ENCODE results near the gene IL36G. TPM values are rescaled to one million over a fixed set of nuclear protein-coding genes. Genes with fewer than 3 reads are reported as not detected.

The IL36G gene
- total and polyA plus RNA-seq, 3 experiments from 2014 or later, result not detected

GRCh38 chr2:113012436-113013335 lies 34.9 kb downstream of the IL36G start:
- Histone ChIP-seq H3K27ac (ENCODE audit: low read depth, low read length) (no peak overlapping the region), H3K36me3 (ENCODE audit: insufficient read depth, low read length) (no peaks in the 10 kb centered on the region), H3K4me3 (ENCODE audit: low read length) (no peak overlapping the region), H3K4me1 (ENCODE audit: insufficient read depth, low read length) (peaks cover 6% of the 10 kb centered on the region), H3K9me3 (ENCODE audit: low read length) (no peaks in the 10 kb centered on the region), H3K27me3 (ENCODE audit: insufficient read depth, low read length, poor library complexity, severe bottlenecking) (no peaks in the 10 kb centered on the region)
- ChIA-PET POLR2A (no interaction called here), CTCF (no interaction called here)
- H3K27me3 Mint-ChIP-seq, result peaks cover 10 to 51% of the 10 kb centered on the region in 2 donors
- DNase-seq, result no peak
- H3K36me3 Mint-ChIP-seq, result no peaks in the 10 kb centered on the region
- H3K27ac Mint-ChIP-seq, result no peak overlapping the region
- H3K4me1 Mint-ChIP-seq, result no peaks in the 10 kb centered on the region
- peaks cover 0 to 5% (median 0%) of the 10 kb centered on the region in 5 donors for H3K9me3 Mint-ChIP-seq
- no peak overlapping the region for H3K4me3 Mint-ChIP-seq

DNA sequence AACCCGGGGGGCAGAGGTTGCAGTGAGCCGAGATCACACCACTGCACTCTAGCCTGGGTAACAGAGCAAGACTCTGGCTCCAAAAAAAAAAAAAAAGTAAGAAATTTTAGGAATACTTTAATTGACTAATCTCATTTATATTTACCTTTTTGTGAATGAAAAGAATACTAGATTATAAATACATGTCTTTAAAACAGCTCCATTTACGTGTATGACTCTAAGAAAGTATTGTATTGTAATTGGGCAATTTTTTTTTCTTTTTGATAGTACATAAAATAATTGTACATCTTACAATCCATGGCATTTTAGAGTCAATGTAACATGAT lies 35.5 kb downstream of the IL36G start:
- ChIA-PET CTCF (no interaction called here), POLR2A (no interaction called here)
- peaks cover 6% of the 10 kb centered on the region for H3K4me1 ChIP-seq (ENCODE audit: insufficient read depth, low read length)
- no peak for DNase-seq
- H3K27me3 Mint-ChIP-seq, result peaks cover 13 to 57% of the 10 kb centered on the region in 2 donors
- no peak overlapping the region for H3K27ac Mint-ChIP-seq
- H3K4me3 ChIP-seq (ENCODE audit: low read length), result no peak overlapping the region
- no peaks in the 10 kb centered on the region for H3K9me3 ChIP-seq (ENCODE audit: low read length)
- H3K9me3 Mint-ChIP-seq, result peaks cover 0 to 7% (median 0%) of the 10 kb centered on the region in 5 donors
- no peaks in the 10 kb centered on the region for H3K36me3 Mint-ChIP-seq
- H3K4me3 Mint-ChIP-seq, result no peak overlapping the region
- H3K27ac ChIP-seq (ENCODE audit: low read depth, low read length), result no peak overlapping the region
- H3K36me3 ChIP-seq (ENCODE audit: insufficient read depth, low read length), result no peaks in the 10 kb centered on the region
- H3K4me1 Mint-ChIP-seq, result no peaks in the 10 kb centered on the region
- H3K27me3 ChIP-seq (ENCODE audit: insufficient read depth, low read length, poor library complexity, severe bottlenecking), result no peaks in the 10 kb centered on the region

DNA sequence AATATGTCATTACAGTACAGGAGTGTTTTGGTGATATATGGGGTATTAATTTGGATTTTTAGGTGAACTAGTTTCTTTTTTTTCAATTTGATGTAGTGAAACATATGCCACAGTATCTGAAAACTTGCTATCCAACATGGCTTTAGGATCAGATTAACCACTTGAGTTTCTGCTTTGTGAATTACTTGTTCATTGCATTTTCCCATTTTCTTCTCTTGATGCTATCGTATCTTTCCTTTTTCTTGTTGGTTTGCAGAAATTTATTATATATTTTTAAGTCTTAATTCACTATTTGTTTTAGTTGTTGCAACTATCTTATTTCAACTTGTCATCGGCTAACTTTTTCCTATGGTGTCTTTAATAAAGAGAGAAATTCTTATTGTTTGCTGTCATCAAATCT lies 36.3 kb downstream of the IL36G start:
- H3K4me1 ChIP-seq (ENCODE audit: insufficient read depth, low read length), result peaks cover 6% of the 10 kb centered on the region
- H3K4me3 ChIP-seq (ENCODE audit: low read length), result no peak overlapping the region
- no peak for DNase-seq
- H3K9me3 Mint-ChIP-seq, result peaks cover 0 to 9% (median 4%) of the 10 kb centered on the region in 5 donors
- H3K27ac Mint-ChIP-seq, result no peak overlapping the region
- no peaks in the 10 kb centered on the region for H3K9me3 ChIP-seq (ENCODE audit: low read length)
- H3K27me3 Mint-ChIP-seq, result peaks cover 17 to 62% of the 10 kb centered on the region in 2 donors
- H3K4me3 Mint-ChIP-seq, result no peak overlapping the region
- H3K27ac ChIP-seq (ENCODE audit: low read depth, low read length), result no peak overlapping the region
- no peaks in the 10 kb centered on the region for H3K36me3 ChIP-seq (ENCODE audit: insufficient read depth, low read length)
- ChIA-PET POLR2A (no interaction called here), CTCF (no interaction called here)
- H3K27me3 ChIP-seq (ENCODE audit: insufficient read depth, low read length, poor library complexity, severe bottlenecking), result no peaks in the 10 kb centered on the region
- peaks cover 0 to 4% (median 0%) of the 10 kb centered on the region in 3 donors for H3K36me3 Mint-ChIP-seq
- no peaks in the 10 kb centered on the region for H3K4me1 Mint-ChIP-seq

DNA sequence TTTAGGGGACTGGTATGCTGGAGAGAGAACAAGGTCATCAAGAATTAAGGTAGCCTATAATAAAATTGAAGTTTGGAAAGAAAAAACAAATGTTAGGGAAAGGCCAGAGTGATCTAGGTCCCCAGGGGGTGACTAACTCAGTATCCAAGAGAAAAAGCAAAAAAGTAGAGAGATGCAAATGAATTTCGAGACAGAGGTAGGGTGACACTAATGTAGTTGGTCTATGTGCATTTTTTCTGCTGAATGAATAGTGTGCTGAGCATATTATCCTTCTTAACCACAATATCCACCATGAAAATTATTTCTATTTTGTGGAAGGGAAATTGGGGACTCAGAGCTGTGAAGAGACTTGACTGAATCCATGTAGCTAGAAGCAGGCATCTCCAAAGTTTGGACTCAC lies 37.2 kb downstream of the IL36G start:
- Mint-ChIP-seq H3K4me3 (no peak overlapping the region), H3K36me3 (peaks cover 0 to 8% (median 0%) of the 10 kb centered on the region in 3 donors), H3K27ac (no peak overlapping the region), H3K4me1 (no peaks in the 10 kb centered on the region), H3K9me3 (peaks cover 0 to 9% (median 4%) of the 10 kb centered on the region in 5 donors), H3K27me3 (peaks cover 21 to 70% of the 10 kb centered on the region in 2 donors)
- no peak overlapping the region for H3K27ac ChIP-seq (ENCODE audit: low read depth, low read length)
- no peak for DNase-seq
- H3K4me3 ChIP-seq (ENCODE audit: low read length), result no peak overlapping the region
- CTCF ChIA-PET, result no interaction called here
- H3K36me3 ChIP-seq (ENCODE audit: insufficient read depth, low read length), result no peaks in the 10 kb centered on the region
- POLR2A ChIA-PET, result no interaction called here
- peaks cover 6% of the 10 kb centered on the region for H3K4me1 ChIP-seq (ENCODE audit: insufficient read depth, low read length)
- no peaks in the 10 kb centered on the region for H3K9me3 ChIP-seq (ENCODE audit: low read length)
- H3K27me3 ChIP-seq (ENCODE audit: insufficient read depth, low read length, poor library complexity, severe bottlenecking), result no peaks in the 10 kb centered on the region

DNA sequence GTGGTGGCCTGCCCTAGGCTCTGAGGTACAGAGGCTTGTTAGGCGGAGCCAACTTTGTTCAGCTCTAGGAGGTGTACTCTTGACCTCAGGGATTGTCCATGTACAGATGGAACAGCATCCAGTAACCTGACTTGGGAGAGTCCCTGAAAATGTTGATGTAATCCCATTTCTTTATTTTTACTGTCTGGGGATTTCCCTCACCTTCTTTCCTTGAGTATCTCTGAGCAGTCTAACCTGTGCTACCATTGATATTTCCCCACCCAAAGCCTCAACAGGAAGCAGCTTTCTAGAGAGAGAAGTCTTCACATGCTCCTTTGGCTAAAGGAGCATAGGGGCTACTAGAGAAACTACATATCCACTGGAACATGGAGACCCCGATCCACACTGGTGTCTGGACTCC lies 37.8 kb downstream of the IL36G start:
- DNase-seq, result no peak
- Histone ChIP-seq H3K4me1 (ENCODE audit: insufficient read depth, low read length) (peaks cover 6% of the 10 kb centered on the region), H3K36me3 (ENCODE audit: insufficient read depth, low read length) (no peaks in the 10 kb centered on the region), H3K9me3 (ENCODE audit: low read length) (no peaks in the 10 kb centered on the region), H3K27me3 (ENCODE audit: insufficient read depth, low read length, poor library complexity, severe bottlenecking) (no peaks in the 10 kb centered on the region), H3K4me3 (ENCODE audit: low read length) (no peak overlapping the region), H3K27ac (ENCODE audit: low read depth, low read length) (no peak overlapping the region)
- peaks cover 0 to 8% (median 0%) of the 10 kb centered on the region in 3 donors for H3K36me3 Mint-ChIP-seq
- peaks cover 21 to 70% of the 10 kb centered on the region in 2 donors for H3K27me3 Mint-ChIP-seq
- no peak overlapping the region for H3K27ac Mint-ChIP-seq
- H3K9me3 Mint-ChIP-seq, result peaks cover 0 to 9% (median 4%) of the 10 kb centered on the region in 5 donors
- no peak overlapping the region for H3K4me3 Mint-ChIP-seq
- ChIA-PET POLR2A (no interaction called here), CTCF (no interaction called here)
- H3K4me1 Mint-ChIP-seq, result no peaks in the 10 kb centered on the region

DNA sequence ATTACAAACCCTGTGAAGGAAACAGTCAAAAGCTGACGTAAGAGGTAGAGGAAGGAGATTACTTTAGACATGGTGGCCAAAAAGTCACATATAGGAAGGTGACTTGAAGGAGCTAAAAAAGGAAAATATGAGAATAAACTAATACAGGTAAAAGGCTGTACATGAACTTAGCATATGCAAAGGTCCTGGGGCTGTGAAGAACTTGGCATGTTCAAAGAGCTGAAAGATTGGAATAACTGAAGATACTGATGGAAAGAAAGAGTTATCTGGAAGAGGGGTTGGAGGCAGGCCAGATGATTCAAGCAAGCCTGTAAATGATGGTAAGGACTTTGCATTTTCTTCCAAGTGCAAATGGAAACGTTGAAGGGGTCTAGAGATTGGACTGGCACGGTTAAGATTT lies 40.7 kb downstream of the IL36G start:
- Mint-ChIP-seq H3K4me1 (no peaks in the 10 kb centered on the region), H3K4me3 (no peak overlapping the region), H3K9me3 (peaks cover 0 to 9% (median 4%) of the 10 kb centered on the region in 5 donors), H3K27me3 (peaks cover 22 to 67% of the 10 kb centered on the region in 2 donors), H3K36me3 (peaks cover 0 to 8% (median 0%) of the 10 kb centered on the region in 3 donors), H3K27ac (no peak overlapping the region)
- Histone ChIP-seq H3K4me1 (ENCODE audit: insufficient read depth, low read length) (peaks cover 6% of the 10 kb centered on the region), H3K9me3 (ENCODE audit: low read length) (no peaks in the 10 kb centered on the region), H3K27ac (ENCODE audit: low read depth, low read length) (no peak overlapping the region), H3K4me3 (ENCODE audit: low read length) (no peak overlapping the region), H3K27me3 (ENCODE audit: insufficient read depth, low read length, poor library complexity, severe bottlenecking) (no peaks in the 10 kb centered on the region), H3K36me3 (ENCODE audit: insufficient read depth, low read length) (no peaks in the 10 kb centered on the region)
- ChIA-PET CTCF (no interaction called here), POLR2A (no interaction called here)
- no peak for DNase-seq

- Mint-ChIP-seq H3K27me3 (peaks cover 20 to 65% of the 10 kb centered on the region in 2 donors), H3K9me3 (peaks cover 0 to 9% (median 4%) of the 10 kb centered on the region in 5 donors), H3K4me3 (no peak overlapping the region), H3K36me3 (peaks cover 0 to 8% (median 0%) of the 10 kb centered on the region in 3 donors), H3K4me1 (no peaks in the 10 kb centered on the region), H3K27ac (no peak overlapping the region)
- ChIA-PET CTCF (no interaction called here), POLR2A (no interaction called here)
- H3K9me3 ChIP-seq (ENCODE audit: low read length), result no peaks in the 10 kb centered on the region
- no peak for DNase-seq
- no peaks in the 10 kb centered on the region for H3K4me1 ChIP-seq (ENCODE audit: insufficient read depth, low read length)
- no peak overlapping the region for H3K4me3 ChIP-seq (ENCODE audit: low read length)
- H3K36me3 ChIP-seq (ENCODE audit: insufficient read depth, low read length), result no peaks in the 10 kb centered on the region
- H3K27me3 ChIP-seq (ENCODE audit: insufficient read depth, low read length, poor library complexity, severe bottlenecking), result no peaks in the 10 kb centered on the region
- H3K27ac ChIP-seq (ENCODE audit: low read depth, low read length), result no peak overlapping the region
Measured at GRCh38 chr2:113021312-113021711, 43.5 kb downstream of the IL36G start.

DNA sequence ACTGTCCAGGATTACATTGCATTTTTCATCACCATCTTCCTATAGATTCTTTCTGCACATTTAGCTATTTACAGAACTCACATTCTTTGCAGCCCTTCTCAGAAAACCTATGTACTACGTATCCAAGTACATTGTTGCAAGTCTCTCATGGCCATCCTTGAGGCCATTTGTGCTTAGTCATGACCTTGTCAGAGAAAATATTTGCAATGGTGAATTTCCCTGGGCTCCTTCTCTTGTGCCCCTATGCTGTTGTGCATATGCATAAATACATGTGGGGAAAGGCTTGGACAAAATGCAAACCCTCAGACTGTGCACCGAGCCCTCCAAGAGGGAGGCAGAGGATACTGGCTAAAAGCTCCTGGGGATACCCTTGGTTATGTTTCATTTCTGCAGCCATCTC lies 47.0 kb downstream of the IL36G start:
- no peak overlapping the region for H3K4me3 Mint-ChIP-seq
- POLR2A ChIA-PET, result no interaction called here
- H3K36me3 Mint-ChIP-seq, result peaks cover 0 to under 1% (median 0%) of the 10 kb centered on the region in 3 donors
- DNase-seq, result no peak
- H3K4me3 ChIP-seq (ENCODE audit: low read length), result no peak overlapping the region
- no peak overlapping the region for H3K27ac Mint-ChIP-seq
- H3K36me3 ChIP-seq (ENCODE audit: insufficient read depth, low read length), result no peaks in the 10 kb centered on the region
- CTCF ChIA-PET, result no interaction called here
- H3K27me3 Mint-ChIP-seq, result peaks cover 21 to 46% of the 10 kb centered on the region in 2 donors
- H3K4me1 ChIP-seq (ENCODE audit: insufficient read depth, low read length), result no peaks in the 10 kb centered on the region
- H3K9me3 Mint-ChIP-seq, result no peaks in the 10 kb centered on the region
- no peaks in the 10 kb centered on the region for H3K27me3 ChIP-seq (ENCODE audit: insufficient read depth, low read length, poor library complexity, severe bottlenecking)
- no peak overlapping the region for H3K27ac ChIP-seq (ENCODE audit: low read depth, low read length)
- no peaks in the 10 kb centered on the region for H3K4me1 Mint-ChIP-seq
- H3K9me3 ChIP-seq (ENCODE audit: low read length), result no peaks in the 10 kb centered on the region

Data from CD8-positive, alpha-beta memory T cell (primary cell).